ENCODE measurements around the gene CAMK2D.

- TF ChIP-seq CTCF (IDR thresholded peaks at IDR 0.05) (no peak), POLR2A (IDR thresholded peaks at IDR 0.05) (no peak), POLR2AphosphoS5 (IDR thresholded peaks at IDR 0.05; ENCODE audit: insufficient read depth in 1 of 2, low read depth in 1 of 2) (no peak)
These were observed 22.2 kb upstream of the CAMK2D start for GRCh38 chr4:113783701-113784100.
